Jurkat, Clone E6-1 (cell line): ENCODE measurements around the gene IL4I1. TPM values are rescaled to one million over a fixed set of nuclear protein-coding genes. Genes with fewer than 3 reads are reported as not detected.
A peak's percentile ranks its signal among the peaks of the same experiment; 100 is the strongest.
"Not testable (repeated sequence)": the region's sequence is repeated elsewhere in the genome, so short reads cannot be mapped to it uniquely, and the experiment has no call there.

Source experiments
- DNase-seq: peaks from one replicate; pipeline ENCODE4 v3.0.0-alpha.2; 2011; ENCODE audit warnings: low read depth, low spot score
- H3K4me3 ChIP-seq: 2 replicates; pipeline ENCODE4 v1.5.1; 2011; ENCODE audit warnings: mild to moderate bottlenecking, low read length, control low read depth, moderate library complexity
- polyA plus RNA-seq: library from polyadenylated mRNA; unstranded; fragments of >200 nt; gene quantifications from one replicate; pipeline ENCODE4 v1.2.1, GENCODE V29; 2012; ENCODE audit warnings: missing spikeins; ENCODE audit not compliant: insufficient read length, insufficient read depth

The IL4I1 gene
- 1.1 TPM for polyA plus RNA-seq

- DNase-seq, result no peak
- H3K4me3 ChIP-seq, result no peak within 1 kb of the TSS
Observed at GRCh38 chr19:49896863-49897621, at the start of gene IL4I1. Gene IL4I1, minus strand, starts transcription at chr19:49896887. Its CDS starts 727 bp downstream, at chr19:49896160.

GRCh38 chr19:49946415-49946814, 49.7 kb upstream of the IL4I1 start:
- no peak overlapping the region for H3K4me3 ChIP-seq
- no peak for DNase-seq

GRCh38 chr19:49944567-49944966, 47.9 kb upstream of the IL4I1 start:
- H3K4me3 ChIP-seq, DNase-seq: not testable (repeated sequence)

- no peak overlapping the region for H3K4me3 ChIP-seq
- peak; percentile 60 for DNase-seq
Observed at GRCh38 chr19:49940482-49940791, 43.8 kb upstream of the IL4I1 start.

- H3K4me3 ChIP-seq, result no peak overlapping the region
- no peak for DNase-seq
Observed at GRCh38 chr19:49939721-49940481, 43.2 kb upstream of the IL4I1 start.

- no peak for DNase-seq
- H3K4me3 ChIP-seq, result no peak overlapping the region
Observed at GRCh38 chr19:49938662-49939061, 42.0 kb upstream of the IL4I1 start.

- DNase-seq, result no peak
- no peak overlapping the region for H3K4me3 ChIP-seq
Observed at GRCh38 chr19:49937750-49938381, 41.2 kb upstream of the IL4I1 start.

GRCh38 chr19:49936549-49936948, 39.9 kb upstream of the IL4I1 start:
- H3K4me3 ChIP-seq, result no peak overlapping the region
- no peak for DNase-seq

GRCh38 chr19:49933643-49934042, 37.0 kb upstream of the IL4I1 start:
- no peak for DNase-seq

GRCh38 chr19:49932731-49933131, 36.0 kb upstream of the IL4I1 start:
- H3K4me3 ChIP-seq, result peak overlapping the region; percentile 4; the same call in 1 of the 2 replicates

More at GRCh38 chr19:49933643-49934042, 37.0 kb upstream of the IL4I1 start:
- no peak overlapping the region for H3K4me3 ChIP-seq

GRCh38 chr19:49932041-49932451, 35.4 kb upstream of the IL4I1 start:
- H3K4me3 ChIP-seq, result no peak overlapping the region
- no peak for DNase-seq

More at GRCh38 chr19:49932731-49933131, 36.0 kb upstream of the IL4I1 start:
- peak; percentile 86 for DNase-seq

- no peak overlapping the region for H3K4me3 ChIP-seq
- DNase-seq, result no peak
Observed at GRCh38 chr19:49931293-49932040, 34.8 kb upstream of the IL4I1 start.

- no peak for DNase-seq
- peak overlapping the region; percentile 34 for H3K4me3 ChIP-seq
Observed at GRCh38 chr19:49930483-49931011, 33.9 kb upstream of the IL4I1 start.

- peak overlapping the region; percentile 97 for H3K4me3 ChIP-seq
Observed at GRCh38 chr19:49929611-49930482, 33.2 kb upstream of the IL4I1 start.

GRCh38 chr19:49929121-49929610, 32.5 kb upstream of the IL4I1 start, which contains the start of the genes ATF5 and NUP62:
Gene ATF5, plus strand, starts transcription at chr19:49929205. Its CDS starts 1,646 bp downstream, at chr19:49930851.
Gene NUP62, minus strand, starts transcription at chr19:49929504. Its CDS starts 19,697 bp downstream, at chr19:49909807.
- DNase-seq, result peak; percentile 88

More at GRCh38 chr19:49929611-49930482, 33.2 kb upstream of the IL4I1 start:
- peak; percentile 97 for DNase-seq

GRCh38 chr19:49927526-49928264, 31.0 kb upstream of the IL4I1 start:
- DNase-seq, result no peak

More at GRCh38 chr19:49929121-49929610, 32.5 kb upstream of the IL4I1 start, which contains the start of the genes ATF5 and NUP62:
- H3K4me3 ChIP-seq, result peak within 1 kb of the TSS; percentile 97

GRCh38 chr19:49926515-49926914, 29.8 kb upstream of the IL4I1 start:
- no peak overlapping the region for H3K4me3 ChIP-seq
- no peak for DNase-seq

More at GRCh38 chr19:49927526-49928264, 31.0 kb upstream of the IL4I1 start:
- peak overlapping the region; percentile 97 for H3K4me3 ChIP-seq
